HCT116 (cell line): ENCODE measurements around the gene ABHD2.
A peak's percentile ranks its signal among the peaks of the same experiment; 100 is the strongest.

Source experiments
- EGR1 ChIP-seq: IDR thresholded peaks from 2 replicates; pipeline ENCODE4 v1.6.1; 2012; ENCODE audit warnings: low read depth
- ELF1 ChIP-seq: IDR thresholded peaks from 2 replicates; pipeline ENCODE4 v1.6.1; 2012; ENCODE audit warnings: low read depth, borderline replicate concordance
- EZH2 ChIP-seq: fragments of 200-600 bp; sonication (generic); IDR thresholded peaks from 2 replicates; pipeline ENCODE4 v1.6.1; 2017; ENCODE audit warnings: antibody characterized with exemption, mixed run types
- EZH2phosphoT487 ChIP-seq: fragments of 200-600 bp; IDR thresholded peaks from 2 replicates; pipeline ENCODE4 v1.6.1; 2018; ENCODE audit warnings: antibody characterized with exemption, borderline replicate concordance
- FOSL1 ChIP-seq: IDR thresholded peaks from 2 replicates; pipeline ENCODE4 v1.6.1; 2012; ENCODE audit warnings: low read depth
- JUND ChIP-seq: IDR thresholded peaks from 2 replicates; pipeline ENCODE4 v1.6.1; 2012
- POLR2A ChIP-seq: IDR thresholded peaks from 2 replicates; pipeline ENCODE4 v1.7.0; 2011; ENCODE audit warnings: borderline replicate concordance; ENCODE audit not compliant: insufficient read depth, insufficient read length; ENCODE audit errors: extremely low read depth
- POLR2AphosphoS5 ChIP-seq: IDR thresholded peaks from 2 replicates; pipeline ENCODE4 v1.6.1; 2011; ENCODE audit warnings: mild to moderate bottlenecking, low read depth, low read length, moderate library complexity
- ZNF274 ChIP-seq: fragments of 200-500 bp; sonication (Bioruptor generic); IDR thresholded peaks from 2 replicates; pipeline ENCODE4 v1.6.1; 2014; ENCODE audit warnings: mild to moderate bottlenecking, low read depth, low read length, inconsistent platforms
- TF ChIP-seq, protein P1 (sequence below), 3 experiments: fragments of 200-600 bp in 1 of 3; sonication (generic) in 1 of 3; IDR thresholded peaks in 2 of 3; conservative IDR thresholded peaks in 1 of 3; 2 replicates each; pipeline ENCODE4 v1.5.1; 2012 to 2017; ENCODE audit warnings: low read depth in 2 of 3, low read length in 2 of 3, antibody characterized with exemption in 1 of 3, borderline replicate concordance in 1 of 3, control low read depth in 1 of 3, mild to moderate bottlenecking in 1 of 3, mixed read lengths in 1 of 3, mixed run types in 1 of 3, moderate library complexity in 1 of 3; ENCODE audit not compliant: insufficient read depth in 1 of 3
- TF ChIP-seq, protein P2 (sequence below): IDR thresholded peaks from 2 replicates; pipeline ENCODE4 v1.6.1; 2012
- TF ChIP-seq, protein P3 (sequence below): IDR thresholded peaks from 2 replicates; pipeline ENCODE4 v1.6.1; 2012

DNA sequence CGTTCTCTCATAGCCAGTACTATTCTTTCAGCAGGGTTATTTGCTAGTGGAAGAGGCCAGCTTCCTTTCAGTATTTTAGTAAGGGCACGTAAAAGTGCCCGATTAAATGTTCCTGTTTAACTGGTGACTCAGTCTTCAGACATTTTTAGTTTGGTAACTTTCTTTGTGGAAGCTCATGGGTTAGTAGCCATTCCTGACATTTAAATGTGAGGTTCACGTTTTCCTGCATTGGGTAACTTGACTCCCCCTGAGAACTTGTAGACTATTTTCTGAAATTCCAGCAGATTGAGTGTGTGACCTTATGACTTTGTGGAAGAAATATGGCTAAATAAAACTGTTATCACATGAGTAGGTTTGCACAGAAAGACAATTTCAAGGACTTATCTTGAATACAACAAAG is 16.9 kb downstream of the ABHD2 start:
- TF ChIP-seq, protein P1, sequence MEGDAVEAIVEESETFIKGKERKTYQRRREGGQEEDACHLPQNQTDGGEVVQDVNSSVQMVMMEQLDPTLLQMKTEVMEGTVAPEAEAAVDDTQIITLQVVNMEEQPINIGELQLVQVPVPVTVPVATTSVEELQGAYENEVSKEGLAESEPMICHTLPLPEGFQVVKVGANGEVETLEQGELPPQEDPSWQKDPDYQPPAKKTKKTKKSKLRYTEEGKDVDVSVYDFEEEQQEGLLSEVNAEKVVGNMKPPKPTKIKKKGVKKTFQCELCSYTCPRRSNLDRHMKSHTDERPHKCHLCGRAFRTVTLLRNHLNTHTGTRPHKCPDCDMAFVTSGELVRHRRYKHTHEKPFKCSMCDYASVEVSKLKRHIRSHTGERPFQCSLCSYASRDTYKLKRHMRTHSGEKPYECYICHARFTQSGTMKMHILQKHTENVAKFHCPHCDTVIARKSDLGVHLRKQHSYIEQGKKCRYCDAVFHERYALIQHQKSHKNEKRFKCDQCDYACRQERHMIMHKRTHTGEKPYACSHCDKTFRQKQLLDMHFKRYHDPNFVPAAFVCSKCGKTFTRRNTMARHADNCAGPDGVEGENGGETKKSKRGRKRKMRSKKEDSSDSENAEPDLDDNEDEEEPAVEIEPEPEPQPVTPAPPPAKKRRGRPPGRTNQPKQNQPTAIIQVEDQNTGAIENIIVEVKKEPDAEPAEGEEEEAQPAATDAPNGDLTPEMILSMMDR (IDR thresholded peaks at IDR 0.05 in 2 of 3, conservative IDR thresholded peaks at IDR 0.05 in 1 of 3; ENCODE audit: borderline replicate concordance in 1 of 3, insufficient read depth in 1 of 3, low read depth in 2 of 3, low read length in 2 of 3): no peak
- TF ChIP-seq JUND (peak; percentile 42; the same call in 1 of the 2 replicates), EZH2 (no peak), ELF1 (no peak), EGR1 (no peak), ZNF274 (no peak), POLR2A (no peak), POLR2AphosphoS5 (no peak), EZH2phosphoT487 (no peak), FOSL1 (peak; percentile 37; the same call in 1 of the 2 replicates)
- TF ChIP-seq, protein P2, sequence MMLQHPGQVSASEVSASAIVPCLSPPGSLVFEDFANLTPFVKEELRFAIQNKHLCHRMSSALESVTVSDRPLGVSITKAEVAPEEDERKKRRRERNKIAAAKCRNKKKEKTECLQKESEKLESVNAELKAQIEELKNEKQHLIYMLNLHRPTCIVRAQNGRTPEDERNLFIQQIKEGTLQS: no peak
- TF ChIP-seq, protein P3, sequence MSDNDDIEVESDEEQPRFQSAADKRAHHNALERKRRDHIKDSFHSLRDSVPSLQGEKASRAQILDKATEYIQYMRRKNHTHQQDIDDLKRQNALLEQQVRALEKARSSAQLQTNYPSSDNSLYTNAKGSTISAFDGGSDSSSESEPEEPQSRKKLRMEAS: no peak
